Ramos (cell line): ENCODE measurements around the gene CUEDC2.

Experiments
- in situ Hi-C: fragments of 300-500 bp; cut with MboI; formaldehyde crosslinking; loops from one replicate; pipeline ENCODE4 v1.14.3; 2022; ENCODE audit warnings: low sequenced_read_pairs; ENCODE audit not compliant: unreplicated experiment

CUEDC2 gene

DNA sequence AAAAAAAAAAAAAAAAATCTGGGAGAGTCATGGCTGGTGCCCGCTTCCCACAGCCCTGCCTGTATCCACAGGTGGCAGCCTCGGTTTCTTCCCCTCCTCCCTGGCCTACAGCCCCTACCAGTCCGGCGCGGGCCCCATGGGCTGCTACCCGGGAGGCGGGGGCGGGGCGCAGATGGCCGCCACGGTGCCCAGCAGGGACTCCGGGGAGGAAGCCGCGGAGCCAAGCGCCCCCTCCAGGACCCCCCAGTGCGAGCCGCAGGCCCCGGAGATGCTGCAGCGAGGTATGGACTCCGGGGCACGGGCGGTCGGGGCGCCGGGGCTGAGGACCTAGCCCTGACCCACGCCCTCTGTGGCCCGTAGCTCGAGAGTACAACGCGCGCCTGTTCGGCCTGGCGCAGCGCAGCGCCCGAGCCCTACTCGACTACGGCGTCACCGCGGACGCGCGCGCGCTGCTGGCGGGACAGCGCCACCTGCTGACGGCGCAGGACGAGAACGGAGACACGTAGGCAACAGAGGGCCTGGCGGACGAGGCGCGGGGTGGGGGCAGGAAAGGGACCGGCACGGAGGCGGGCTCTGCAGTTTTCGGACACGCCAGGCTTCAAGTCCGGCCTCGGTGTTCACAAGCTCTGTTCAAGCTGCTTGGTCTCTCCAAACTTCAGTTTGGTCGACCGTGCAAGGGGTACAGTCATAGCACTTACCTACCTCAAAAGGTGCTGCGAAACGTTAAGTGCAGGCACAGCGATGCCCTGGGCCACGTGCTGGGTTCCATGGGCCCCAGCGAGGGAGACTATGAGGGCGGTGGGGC, 33.0 kb downstream of the CUEDC2 start:
- in situ Hi-C loops = loop anchor here (10.0 kb wide), 1 partner anchor 185 kb away; no protein-coding TSS in a partner anchor

- in situ Hi-C loops = loop anchor here (10.0 kb wide), 1 partner anchor 186 kb away; no protein-coding TSS in a partner anchor
Measured at GRCh38 chr10:102398172-102399020, 34.0 kb downstream of the CUEDC2 start.

GRCh38 chr10:102397222-102398171, 34.9 kb downstream of the CUEDC2 start:
- in situ Hi-C loops = loop anchor here (10.0 kb wide), 1 partner anchor 187 kb away; no protein-coding TSS in a partner anchor

- in situ Hi-C loops = loop anchor here (10.0 kb wide), 1 partner anchor 188 kb away; no protein-coding TSS in a partner anchor
Measured at GRCh38 chr10:102396730-102397151, 35.6 kb downstream of the CUEDC2 start.

- in situ Hi-C loops = loop anchor here (10.0 kb wide), 1 partner anchor 189 kb away; no protein-coding TSS in a partner anchor
Measured at GRCh38 chr10:102396317-102396650, 36.1 kb downstream of the CUEDC2 start.

DNA sequence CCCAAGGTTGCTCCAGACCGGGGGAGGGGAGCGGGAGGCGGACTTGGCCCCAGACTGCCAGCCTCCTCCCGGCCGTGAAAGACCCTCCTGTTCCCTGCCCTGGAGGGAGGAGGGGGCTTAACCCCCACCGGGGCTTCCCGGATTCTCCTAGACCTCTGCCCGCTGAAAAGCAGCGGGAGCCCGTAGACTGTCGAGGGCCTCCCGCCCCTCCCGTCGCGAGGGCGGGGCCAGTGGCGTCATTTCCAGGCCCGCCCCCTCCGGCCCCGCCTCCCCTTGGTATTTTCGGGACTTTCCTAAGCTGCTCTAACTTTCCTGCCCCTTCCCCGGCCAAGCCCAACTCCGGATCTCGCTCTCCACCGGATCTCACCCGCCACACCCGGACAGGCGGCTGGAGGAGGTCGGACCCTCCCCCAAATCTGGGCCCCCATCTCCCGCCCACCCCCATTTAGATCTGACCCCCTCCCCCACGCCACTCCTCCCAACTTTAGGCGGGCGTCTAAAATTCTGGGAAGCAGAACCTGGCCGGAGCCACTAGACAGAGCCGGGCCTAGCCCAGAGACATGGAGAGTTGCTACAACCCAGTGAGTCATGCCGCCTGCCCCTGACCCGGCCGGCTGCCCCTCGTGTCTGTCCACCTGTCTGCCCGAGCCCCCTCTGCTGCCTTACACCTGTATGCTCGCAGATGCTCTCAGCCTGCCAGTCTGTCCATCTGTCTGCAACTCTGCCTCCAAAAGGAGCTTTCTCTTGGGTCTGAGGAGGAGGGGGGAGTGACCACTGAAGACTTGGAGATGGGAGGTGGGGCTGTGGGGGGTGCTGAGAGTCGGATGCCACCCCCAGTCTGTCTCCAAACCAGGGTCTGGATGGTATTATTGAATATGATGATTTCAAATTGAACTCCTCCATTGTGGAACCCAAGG, 36.7 kb downstream of the CUEDC2 start, which contains the start of gene NFKB2:
Gene NFKB2 (plus strand): TSS at position 306 of the 917 bp plus-strand sequence. CDS start 255 bp downstream, at position 561.
- in situ Hi-C loops = loop anchor here (10.0 kb wide), 1 partner anchor 189 kb away; no protein-coding TSS in a partner anchor

DNA sequence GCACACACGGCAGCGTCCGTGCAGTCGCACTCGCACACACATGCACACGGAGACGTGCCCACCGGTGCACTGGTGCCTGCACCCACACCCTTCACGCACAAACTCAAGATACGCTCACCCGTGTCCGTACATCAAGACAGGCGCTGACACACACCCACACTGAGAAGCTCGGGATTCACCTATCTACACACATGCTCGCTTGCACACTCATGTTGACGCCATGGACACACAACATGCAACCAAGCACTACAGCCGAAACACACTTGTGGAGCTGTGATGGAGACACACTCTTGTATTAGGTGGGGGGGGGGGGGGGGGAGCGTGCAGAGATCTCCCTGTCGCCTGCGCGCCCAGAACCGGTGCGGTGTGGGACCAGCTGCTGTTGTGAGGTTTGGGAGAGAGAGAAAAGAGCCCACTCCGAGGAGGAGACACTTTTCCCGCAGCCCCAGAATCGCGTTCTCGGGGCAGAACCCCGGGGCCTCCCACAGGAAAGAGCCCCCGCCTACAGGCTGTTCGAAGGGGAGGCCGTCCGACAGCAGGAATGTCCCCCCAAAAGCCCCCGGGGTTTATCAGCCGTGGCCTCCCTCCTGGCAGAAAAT, 37.5 kb downstream of the CUEDC2 start:
- in situ Hi-C loops = loop anchor here (10.0 kb wide), 1 partner anchor 190 kb away; no protein-coding TSS in a partner anchor

DNA sequence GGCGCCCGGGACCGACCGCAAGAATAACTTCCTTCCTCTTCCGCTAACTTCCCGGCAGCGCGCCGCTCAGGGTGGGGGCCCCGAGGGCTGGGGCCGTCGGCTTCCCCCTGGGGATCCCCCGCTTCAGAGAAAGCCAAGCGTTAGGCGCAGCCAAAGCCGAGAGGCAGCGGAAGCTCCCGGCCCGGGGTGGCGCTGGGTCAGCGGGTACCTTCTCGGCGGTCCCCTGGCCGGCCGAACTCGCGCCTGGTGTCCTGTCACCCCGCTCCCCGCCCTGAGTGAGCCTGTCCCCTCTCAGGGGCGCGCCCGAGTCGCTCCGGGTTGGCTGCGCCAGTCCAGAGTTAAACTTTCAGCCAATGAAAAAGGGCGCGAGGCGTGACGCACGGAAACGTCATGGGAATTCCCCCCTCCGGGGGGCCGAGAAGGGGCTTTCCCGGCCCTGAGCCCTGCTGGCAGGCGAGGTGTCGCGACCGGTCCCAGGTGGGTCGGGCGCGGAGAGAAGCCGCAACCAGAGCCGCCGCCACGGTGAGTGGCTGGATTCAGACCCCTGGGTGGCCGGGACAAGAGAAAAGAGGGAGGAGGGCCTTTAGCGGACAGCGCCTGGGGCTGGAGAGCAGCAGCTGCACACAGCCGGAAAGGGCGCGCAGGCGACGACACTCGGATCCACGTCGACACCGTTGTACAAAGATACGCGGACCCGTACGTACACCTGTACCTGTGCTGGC, 38.1 kb downstream of the CUEDC2 start:
- in situ Hi-C loops = loop anchor here (10.0 kb wide), 1 partner anchor 191 kb away; no protein-coding TSS in a partner anchor

DNA sequence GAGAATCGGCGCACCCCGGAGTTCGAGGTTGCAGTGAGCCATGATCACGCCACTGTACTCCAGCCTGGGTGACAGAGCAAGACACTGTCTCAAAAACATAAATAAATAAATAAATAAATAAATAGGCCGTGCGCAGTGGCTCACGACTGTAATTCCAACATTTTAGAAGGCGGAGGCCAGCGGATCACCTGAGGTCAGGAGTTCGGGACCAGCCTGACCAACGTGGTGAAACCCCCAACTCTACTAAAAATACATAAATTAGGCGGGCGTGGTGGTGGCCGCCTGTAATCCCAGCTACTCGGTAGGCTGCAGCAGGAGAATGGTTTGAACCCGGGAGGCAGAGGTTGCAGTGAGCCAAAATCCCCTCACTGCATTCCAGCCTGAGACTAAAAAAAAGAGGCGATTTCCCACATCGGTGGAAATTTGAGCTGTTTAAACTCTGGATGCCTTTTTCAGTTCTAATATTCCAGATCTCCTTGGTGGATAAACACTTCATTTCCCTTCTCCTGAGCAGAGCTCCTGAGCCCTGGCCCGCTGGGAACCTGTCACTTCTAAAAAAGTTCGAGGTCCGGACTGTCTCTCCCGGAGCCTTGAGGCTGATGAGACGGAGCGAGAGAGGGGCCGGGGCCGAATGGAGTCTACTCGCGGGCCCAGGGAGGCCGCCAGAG, 38.8 kb downstream of the CUEDC2 start:
- in situ Hi-C loops = loop anchor here (10.0 kb wide), 1 partner anchor 191 kb away; no protein-coding TSS in a partner anchor

- in situ Hi-C loops = loop anchor here (10.0 kb wide), 1 partner anchor 192 kb away; no protein-coding TSS in a partner anchor
Measured at GRCh38 chr10:102392306-102392705, 40.1 kb downstream of the CUEDC2 start.

DNA sequence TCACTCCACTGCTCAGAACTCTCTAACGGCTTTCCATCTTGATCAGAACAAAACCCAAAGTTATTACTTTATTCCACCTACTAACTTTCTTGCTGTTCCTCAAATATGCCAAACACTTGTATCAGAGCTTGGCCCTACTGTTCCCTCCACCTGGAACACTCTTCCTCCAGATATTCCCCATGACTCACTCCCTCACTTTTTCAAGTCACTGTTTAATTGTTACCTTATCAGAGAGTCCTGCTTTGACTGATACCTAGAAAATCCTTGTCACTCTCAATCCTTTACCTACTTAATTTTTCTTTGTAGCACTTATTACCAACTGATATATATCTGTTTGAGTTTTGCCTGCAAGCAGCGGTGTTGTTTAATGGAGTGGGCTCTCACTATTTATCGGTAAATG, 42.5 kb downstream of the CUEDC2 start:
- in situ Hi-C loops = loop anchor here (10.0 kb wide), 1 partner anchor 195 kb away; no protein-coding TSS in a partner anchor

DNA sequence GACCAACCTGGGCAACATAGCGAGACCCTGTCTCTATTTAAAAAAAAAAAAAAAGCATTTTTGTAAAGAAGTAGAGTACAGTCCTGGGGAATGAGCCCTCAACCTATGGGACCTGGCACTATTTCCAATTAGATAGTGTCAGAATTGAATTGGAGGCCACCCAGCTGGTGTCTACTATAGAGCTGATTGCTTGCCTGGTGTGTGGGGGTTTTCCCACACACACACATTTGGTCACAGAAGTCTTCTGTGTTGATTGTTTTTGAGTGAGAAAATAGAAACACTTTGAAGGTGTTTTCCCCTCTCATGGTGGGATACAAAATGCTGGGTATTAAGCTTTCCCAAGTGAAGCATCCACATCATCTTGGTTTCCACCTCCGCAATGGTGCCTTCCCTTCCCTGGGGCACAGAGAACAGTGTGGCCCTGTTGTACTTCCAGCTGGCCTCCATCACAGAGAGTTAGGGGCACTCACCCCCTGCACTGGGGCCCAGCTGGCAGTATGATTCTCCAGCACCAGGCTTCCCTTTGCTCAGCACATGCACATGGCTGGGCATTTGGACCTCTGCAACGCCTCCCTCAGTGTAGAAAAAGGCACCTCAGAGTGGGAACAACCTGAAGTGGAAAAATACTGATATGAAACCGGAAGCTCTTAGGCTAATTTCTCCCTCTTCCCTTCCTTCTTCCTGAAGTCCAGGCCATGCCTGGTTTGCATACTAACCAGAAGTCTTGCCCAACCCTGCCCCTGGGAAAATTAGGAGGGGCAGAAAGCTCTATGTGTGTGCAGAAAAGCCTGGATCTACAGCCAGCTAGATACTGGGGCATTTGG, 47.6 kb downstream of the CUEDC2 start:
- in situ Hi-C loops = no loop called here

DNA sequence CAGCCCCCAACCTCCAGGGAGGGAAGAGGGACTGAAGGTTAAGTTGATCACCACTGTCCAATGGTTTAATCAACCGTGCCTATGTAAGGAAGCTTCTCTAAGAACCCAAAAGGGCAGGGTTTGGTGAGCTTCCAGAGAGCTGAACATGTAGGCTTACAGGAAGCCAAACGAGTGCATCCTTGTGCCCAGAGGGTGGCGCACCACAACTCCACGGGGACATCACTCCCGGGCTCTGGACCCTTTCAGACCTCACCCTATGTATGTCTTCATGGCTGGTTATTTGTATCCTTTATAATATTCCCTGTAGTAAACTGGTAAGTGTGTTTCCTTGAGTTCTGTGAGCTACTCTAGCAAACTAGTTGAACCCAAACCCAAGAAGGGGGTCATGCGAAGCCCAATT, 48.3 kb downstream of the CUEDC2 start:
- in situ Hi-C loops = no loop called here

GRCh38 chr10:102382871-102383270, 49.5 kb downstream of the CUEDC2 start:
- in situ Hi-C loops = no loop called here

GRCh38 chr10:102381983-102382382, 50.4 kb downstream of the CUEDC2 start:
- in situ Hi-C loops = no loop called here

GRCh38 chr10:102379383-102379782, 53.0 kb downstream of the CUEDC2 start:
- in situ Hi-C loops = no loop called here
